Panc1 (cell line): Measurements from ENCODE around the gene PDE6A. TPM values are rescaled to one million over a fixed set of nuclear protein-coding genes. Genes with fewer than 3 reads are reported as not detected.

Source experiments
- ATAC-seq: fragments of 200-7000 bp; cut with Tn5 transposase; 2 replicates; pipeline ENCODE4 v1.9.1; 2020; ENCODE audit warnings: mild to moderate bottlenecking, moderate library complexity
- BruUV-seq: library from RNA; stranded (reverse); fragments of 400-500 nt; replicated peaks from 2 replicates; lab custom pipeline; 2021; lab: Mats Ljungman, UMichigan
- CTCF ChIA-PET: fragments of 300-600 bp; sonication (Branson Sonifier 250); formaldehyde crosslinking; loops from one replicate; lab custom pipeline; 2022; ENCODE audit warnings: antibody characterized with exemption; lab: Charles Lee
- POLR2A ChIA-PET: fragments of 300-600 bp; sonication (Branson Sonifier 250); formaldehyde crosslinking; loops from one replicate; lab custom pipeline; 2022; ENCODE audit warnings: antibody characterized with exemption; lab: Charles Lee
- DNase-seq: peaks from one replicate; pipeline ENCODE4 v3.0.0-alpha.2; 2010; ENCODE audit warnings: low read depth, low spot score
- H3K27ac ChIP-seq: 2 replicates; pipeline ENCODE4 v1.5.1; 2011; ENCODE audit warnings: mild to moderate bottlenecking, low read length, inconsistent platforms
- H3K27me3 ChIP-seq: fragments of 200-500 bp; sonication (Bioruptor generic); 2 replicates; pipeline ENCODE4 v1.6.0; 2014; ENCODE audit warnings: low read length, inconsistent platforms; ENCODE audit not compliant: control insufficient read depth, insufficient read depth
- H3K36me3 ChIP-seq: fragments of 200-500 bp; sonication (Bioruptor generic); 2 replicates; pipeline ENCODE4 v1.5.1; 2014; ENCODE audit warnings: inconsistent platforms, mild to moderate bottlenecking, low read length, moderate library complexity; ENCODE audit not compliant: control insufficient read depth, insufficient read depth
- H3K4me1 ChIP-seq: 2 replicates; pipeline ENCODE4 v1.5.1; 2011; ENCODE audit warnings: inconsistent platforms, mild to moderate bottlenecking, low read length, moderate library complexity; ENCODE audit not compliant: control insufficient read depth, insufficient read depth
- H3K4me3 ChIP-seq, 2 experiments: 2 replicates each; pipeline ENCODE4 v1.5.1; 2011 to 2012; ENCODE audit warnings: low read depth in 2 of 2, low read length in 2 of 2, mild to moderate bottlenecking in 2 of 2, inconsistent platforms in 1 of 2, moderate library complexity in 1 of 2
- H3K9me3 ChIP-seq: fragments of 200-500 bp; sonication (Bioruptor generic); 2 replicates; pipeline ENCODE4 v1.5.1; 2014; ENCODE audit warnings: low read depth, mild to moderate bottlenecking, inconsistent platforms, low read length, moderate library complexity; ENCODE audit not compliant: control insufficient read depth, insufficient read depth
- POLR2AphosphoS5 ChIP-seq: IDR thresholded peaks from 2 replicates; pipeline ENCODE4 v1.6.1; 2012; ENCODE audit warnings: mild to moderate bottlenecking, low read depth, low read length, moderate library complexity
- SIN3A ChIP-seq: IDR thresholded peaks from 2 replicates; pipeline ENCODE4 v1.6.1; 2012; ENCODE audit warnings: low read depth, mild to moderate bottlenecking, low read length, moderate library complexity, borderline replicate concordance; ENCODE audit not compliant: insufficient read depth
- TCF7L2 ChIP-seq: IDR thresholded peaks from 2 replicates; pipeline ENCODE4 v1.6.1; 2011; ENCODE audit warnings: mild to moderate bottlenecking, low read depth, low read length, inconsistent platforms
- in situ Hi-C: cut with HindIII; loops from 2 replicates; pipeline ENCODE4 v1.10.0; 2016; ENCODE audit warnings: low sequenced_read_pairs, low pct_unique_long_range_greater_than_20kb
- intact Hi-C: fragments of 100-400 bp; cut with micrococcal nuclease; formaldehyde crosslinking; loops from one replicate; pipeline ENCODE4 v1.10.0; 2022; ENCODE audit not compliant: unreplicated experiment
- total RNA-seq: library from RNA; stranded (reverse); gene quantifications from one replicate; pipeline ENCODE4 v1.2.1, GENCODE V29; 2021; ENCODE audit not compliant: unreplicated experiment
- TF ChIP-seq, protein P1 (sequence below): fragments of 450-650 bp; IDR thresholded peaks from 2 replicates; pipeline ENCODE4 v1.5.1; 2017; ENCODE audit warnings: mild to moderate bottlenecking
- TF ChIP-seq, protein P2 (sequence below), 2 experiments: IDR thresholded peaks; 2 replicates each; pipeline ENCODE4 v1.6.1; 2011 to 2012; ENCODE audit warnings: low read depth in 2 of 2, control low read depth in 1 of 2, low read length in 1 of 2, mild to moderate bottlenecking in 1 of 2, moderate library complexity in 1 of 2; ENCODE audit not compliant: insufficient read depth in 1 of 2

PDE6A gene
- total RNA-seq, 1 experiment from 2014 or later: 0.33 TPM

DNA sequence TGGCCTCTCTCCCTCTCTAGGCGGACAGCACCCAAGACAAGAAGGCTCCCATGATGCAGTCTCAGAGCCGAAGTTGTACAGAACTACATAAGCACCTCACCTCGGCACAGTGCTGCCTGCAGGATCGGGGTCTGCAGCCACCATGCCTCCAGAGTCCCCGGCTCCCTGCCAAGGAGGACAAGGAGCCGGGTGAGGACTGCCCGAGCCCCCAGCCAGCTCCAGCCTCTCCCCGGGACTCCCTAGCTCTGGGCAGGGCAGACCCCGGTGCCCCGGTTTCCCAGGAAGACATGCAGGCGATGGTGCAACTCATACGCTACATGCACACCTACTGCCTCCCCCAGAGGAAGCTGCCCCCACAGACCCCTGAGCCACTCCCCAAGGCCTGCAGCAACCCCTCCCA is 112.0 kb downstream of the PDE6A start:
- Histone ChIP-seq H3K27ac (no peak overlapping the region), H3K4me1 (no peaks in the 10 kb centered on the region; the same call in 1 of the 2 replicates), H3K9me3 (no peaks in the 10 kb centered on the region), H3K27me3 (no peaks in the 10 kb centered on the region), H3K4me3 (no peak overlapping the region), H3K36me3 (no peaks in the 10 kb centered on the region)
- ATAC-seq (no peak), DNase-seq (no peak)
- BruUV-seq: no TSS peak
- intact Hi-C loops (no loop called here), in situ Hi-C loops (no loop called here)
- ChIA-PET CTCF (interaction anchor here (4.2 kb wide), 1 partner anchor 159 kb away, joined by 52 read pairs; no protein-coding TSS in a partner anchor), POLR2A (no interaction called here)
- TF ChIP-seq, protein P1, sequence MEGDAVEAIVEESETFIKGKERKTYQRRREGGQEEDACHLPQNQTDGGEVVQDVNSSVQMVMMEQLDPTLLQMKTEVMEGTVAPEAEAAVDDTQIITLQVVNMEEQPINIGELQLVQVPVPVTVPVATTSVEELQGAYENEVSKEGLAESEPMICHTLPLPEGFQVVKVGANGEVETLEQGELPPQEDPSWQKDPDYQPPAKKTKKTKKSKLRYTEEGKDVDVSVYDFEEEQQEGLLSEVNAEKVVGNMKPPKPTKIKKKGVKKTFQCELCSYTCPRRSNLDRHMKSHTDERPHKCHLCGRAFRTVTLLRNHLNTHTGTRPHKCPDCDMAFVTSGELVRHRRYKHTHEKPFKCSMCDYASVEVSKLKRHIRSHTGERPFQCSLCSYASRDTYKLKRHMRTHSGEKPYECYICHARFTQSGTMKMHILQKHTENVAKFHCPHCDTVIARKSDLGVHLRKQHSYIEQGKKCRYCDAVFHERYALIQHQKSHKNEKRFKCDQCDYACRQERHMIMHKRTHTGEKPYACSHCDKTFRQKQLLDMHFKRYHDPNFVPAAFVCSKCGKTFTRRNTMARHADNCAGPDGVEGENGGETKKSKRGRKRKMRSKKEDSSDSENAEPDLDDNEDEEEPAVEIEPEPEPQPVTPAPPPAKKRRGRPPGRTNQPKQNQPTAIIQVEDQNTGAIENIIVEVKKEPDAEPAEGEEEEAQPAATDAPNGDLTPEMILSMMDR: no peak
- no peak for TF ChIP-seq TCF7L2

DNA sequence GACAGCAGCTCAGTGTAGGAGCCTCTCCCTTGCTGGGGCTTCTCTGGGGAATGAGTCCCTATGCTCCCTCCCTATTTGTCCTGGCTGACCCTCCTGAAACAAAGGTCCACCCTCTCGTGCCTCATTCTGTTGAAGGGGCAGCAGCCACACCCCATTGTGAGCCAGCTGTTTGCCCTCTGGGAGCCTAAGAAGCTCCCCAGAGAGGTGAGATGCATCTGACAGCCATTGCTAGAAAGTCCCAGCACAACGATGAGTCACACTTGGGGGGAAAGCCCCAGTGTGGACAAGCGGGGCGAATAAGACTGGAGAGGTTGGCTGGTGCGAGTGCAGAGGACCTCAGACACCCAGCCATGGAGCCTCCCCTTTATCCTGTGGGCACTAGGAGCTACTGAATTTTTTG is 113.1 kb downstream of the PDE6A start:
- ATAC-seq (no peak), DNase-seq (no peak)
- no peaks in the 10 kb centered on the region for H3K9me3 ChIP-seq
- intact Hi-C loops: no loop called here
- H3K4me3 ChIP-seq: no peak overlapping the region
- no TSS peak for BruUV-seq
- TF ChIP-seq POLR2AphosphoS5 (no peak), SIN3A (no peak), TCF7L2 (no peak)
- TF ChIP-seq, protein P1: no peak
- TF ChIP-seq, protein P2, sequence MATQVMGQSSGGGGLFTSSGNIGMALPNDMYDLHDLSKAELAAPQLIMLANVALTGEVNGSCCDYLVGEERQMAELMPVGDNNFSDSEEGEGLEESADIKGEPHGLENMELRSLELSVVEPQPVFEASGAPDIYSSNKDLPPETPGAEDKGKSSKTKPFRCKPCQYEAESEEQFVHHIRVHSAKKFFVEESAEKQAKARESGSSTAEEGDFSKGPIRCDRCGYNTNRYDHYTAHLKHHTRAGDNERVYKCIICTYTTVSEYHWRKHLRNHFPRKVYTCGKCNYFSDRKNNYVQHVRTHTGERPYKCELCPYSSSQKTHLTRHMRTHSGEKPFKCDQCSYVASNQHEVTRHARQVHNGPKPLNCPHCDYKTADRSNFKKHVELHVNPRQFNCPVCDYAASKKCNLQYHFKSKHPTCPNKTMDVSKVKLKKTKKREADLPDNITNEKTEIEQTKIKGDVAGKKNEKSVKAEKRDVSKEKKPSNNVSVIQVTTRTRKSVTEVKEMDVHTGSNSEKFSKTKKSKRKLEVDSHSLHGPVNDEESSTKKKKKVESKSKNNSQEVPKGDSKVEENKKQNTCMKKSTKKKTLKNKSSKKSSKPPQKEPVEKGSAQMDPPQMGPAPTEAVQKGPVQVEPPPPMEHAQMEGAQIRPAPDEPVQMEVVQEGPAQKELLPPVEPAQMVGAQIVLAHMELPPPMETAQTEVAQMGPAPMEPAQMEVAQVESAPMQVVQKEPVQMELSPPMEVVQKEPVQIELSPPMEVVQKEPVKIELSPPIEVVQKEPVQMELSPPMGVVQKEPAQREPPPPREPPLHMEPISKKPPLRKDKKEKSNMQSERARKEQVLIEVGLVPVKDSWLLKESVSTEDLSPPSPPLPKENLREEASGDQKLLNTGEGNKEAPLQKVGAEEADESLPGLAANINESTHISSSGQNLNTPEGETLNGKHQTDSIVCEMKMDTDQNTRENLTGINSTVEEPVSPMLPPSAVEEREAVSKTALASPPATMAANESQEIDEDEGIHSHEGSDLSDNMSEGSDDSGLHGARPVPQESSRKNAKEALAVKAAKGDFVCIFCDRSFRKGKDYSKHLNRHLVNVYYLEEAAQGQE (IDR thresholded peaks at IDR 0.05; ENCODE audit: insufficient read depth in 1 of 2, low read depth in 2 of 2, low read length in 1 of 2): no peak
- H3K27ac ChIP-seq: no peak overlapping the region
- H3K36me3 ChIP-seq: no peaks in the 10 kb centered on the region
- ChIA-PET CTCF (interaction anchor here (0.6 kb wide), 1 partner anchor 21 kb away, joined by 5 read pairs; no protein-coding TSS in a partner anchor), POLR2A (no interaction called here)
- in situ Hi-C loops: no loop called here
- H3K27me3 ChIP-seq: no peaks in the 10 kb centered on the region
- H3K4me1 ChIP-seq: no peaks in the 10 kb centered on the region
